Type B pancreatic cell (in vitro differentiated cells): ENCODE results near the gene MCM5. TPM values are rescaled to one million over a fixed set of nuclear protein-coding genes. Genes with fewer than 3 reads are reported as not detected.

Experiments used
- DNase-seq: peaks from one replicate; pipeline ENCODE4 v3.0.0; 2021; ENCODE audit warnings: mixed read lengths; ENCODE audit not compliant: unreplicated experiment; ENCODE audit errors: extremely low spot score
- H3K27ac Mint-ChIP-seq: 2 replicates; pipeline ENCODE4 v1.8.0; 2021; ENCODE audit warnings: mild to moderate bottlenecking, mixed read lengths
- H3K27me3 Mint-ChIP-seq: 2 replicates; pipeline ENCODE4 v1.8.0; 2021; ENCODE audit warnings: mixed read lengths
- H3K36me3 Mint-ChIP-seq: 2 replicates; pipeline ENCODE4 v1.8.0; 2021; ENCODE audit warnings: mixed read lengths
- H3K4me1 Mint-ChIP-seq: one replicate; pipeline ENCODE4 v1.8.0; 2021; ENCODE audit warnings: mixed read lengths; ENCODE audit not compliant: unreplicated experiment
- H3K4me3 Mint-ChIP-seq: 2 replicates; pipeline ENCODE4 v1.8.0; 2021; ENCODE audit warnings: mild to moderate bottlenecking, mixed read lengths
- H3K9me3 Mint-ChIP-seq: 2 replicates; pipeline ENCODE4 v1.8.0; 2021; ENCODE audit warnings: mixed read lengths
- CTCF ChIP-seq: fragments of 200-600 bp; sonication (generic); conservative IDR thresholded peaks from 2 replicates; pipeline ENCODE4 v1.5.0; 2021; ENCODE audit warnings: antibody characterized with exemption, mild to moderate bottlenecking
- total RNA-seq: library from RNA; stranded (reverse); gene quantifications from 2 replicates; pipeline ENCODE4 v1.2.1, GENCODE V29; 2021; ENCODE audit warnings: low replicate concordance

MCM5 gene
- total RNA-seq, 1 donor from 2014 or later = 98.0 TPM

- no peak for DNase-seq
- H3K9me3 Mint-ChIP-seq = no peaks in the 10 kb centered on the region
- H3K27ac Mint-ChIP-seq = no peak overlapping the region
- H3K4me3 Mint-ChIP-seq = no peak overlapping the region
- H3K4me1 Mint-ChIP-seq = peaks cover 20% of the 10 kb centered on the region
- TF ChIP-seq CTCF = no peak
- H3K36me3 Mint-ChIP-seq = no peaks in the 10 kb centered on the region
- peaks cover 12% of the 10 kb centered on the region for H3K27me3 Mint-ChIP-seq
Observed at GRCh38 chr22:35452351-35452781, 52.4 kb downstream of the MCM5 start.

GRCh38 chr22:35452810-35453743 lies 53.1 kb downstream of the MCM5 start:
- no peak overlapping the region for H3K4me3 Mint-ChIP-seq
- no peak for TF ChIP-seq CTCF
- peaks cover 12% of the 10 kb centered on the region for H3K27me3 Mint-ChIP-seq
- no peak for DNase-seq
- H3K27ac Mint-ChIP-seq = peak overlapping the region; percentile 27
- H3K4me1 Mint-ChIP-seq = peaks cover 17% of the 10 kb centered on the region
- no peaks in the 10 kb centered on the region for H3K36me3 Mint-ChIP-seq
- H3K9me3 Mint-ChIP-seq = no peaks in the 10 kb centered on the region

GRCh38 chr22:35454416-35455054 lies 54.6 kb downstream of the MCM5 start:
- Mint-ChIP-seq H3K27ac (no peak overlapping the region), H3K36me3 (no peaks in the 10 kb centered on the region), H3K9me3 (no peaks in the 10 kb centered on the region), H3K27me3 (peaks cover 14% of the 10 kb centered on the region), H3K4me3 (no peak overlapping the region), H3K4me1 (peaks cover 18% of the 10 kb centered on the region)
- no peak for DNase-seq
- peak; percentile 36 for TF ChIP-seq CTCF

GRCh38 chr22:35455529-35455928 lies 55.6 kb downstream of the MCM5 start:
- H3K9me3 Mint-ChIP-seq = no peaks in the 10 kb centered on the region
- H3K4me1 Mint-ChIP-seq = peaks cover 18% of the 10 kb centered on the region
- no peaks in the 10 kb centered on the region for H3K36me3 Mint-ChIP-seq
- peaks cover 14% of the 10 kb centered on the region for H3K27me3 Mint-ChIP-seq
- no peak for DNase-seq
- H3K4me3 Mint-ChIP-seq = no peak overlapping the region
- H3K27ac Mint-ChIP-seq = no peak overlapping the region
- TF ChIP-seq CTCF = no peak

GRCh38 chr22:35456757-35457156 lies 56.8 kb downstream of the MCM5 start:
- Mint-ChIP-seq H3K4me3 (no peak overlapping the region), H3K4me1 (peaks cover 9% of the 10 kb centered on the region), H3K27ac (no peak overlapping the region), H3K27me3 (peaks cover 14% of the 10 kb centered on the region), H3K9me3 (no peaks in the 10 kb centered on the region), H3K36me3 (no peaks in the 10 kb centered on the region)
- TF ChIP-seq CTCF = no peak
- DNase-seq = no peak
